Stimulated activated CD4-positive, alpha-beta T cell treated with anti-CD3 and anti-CD28 coated beads, Interleukin-1b, Interleukin-23, amount 100 ng/mL, for 1 hour (primary cell): ENCODE results near the gene TLR6.

ENCODE experiments used
- DNase-seq, 2 donors: peaks; one replicate each; pipeline ENCODE4 v3.0.0-alpha.2; 2020; ENCODE audit warnings: low read depth in 2 of 2

The TLR6 gene

GRCh38 chr4:38856524-38857337 lies at the start of gene TLR6:
TSS of gene TLR6 (minus strand) at chr4:38856817. CDS start at chr4:38829473, 27,344 bp downstream.
- DNase-seq, result peak; percentile 30 to 44

- DNase-seq, result no peak
Observed at GRCh38 chr4:38905652-38906385, 49.2 kb upstream of the TLR6 start.

- DNase-seq, result no peak
Observed at GRCh38 chr4:38904682-38905081, 48.1 kb upstream of the TLR6 start.

GRCh38 chr4:38904090-38904666 lies 47.6 kb upstream of the TLR6 start:
- no peak for DNase-seq

GRCh38 chr4:38902695-38903094 lies 46.1 kb upstream of the TLR6 start:
- DNase-seq, result no peak

- DNase-seq, result no peak
Observed at GRCh38 chr4:38902221-38902620, 45.6 kb upstream of the TLR6 start.

GRCh38 chr4:38898245-38898644 lies 41.6 kb upstream of the TLR6 start:
- no peak for DNase-seq

- DNase-seq, result no peak
Observed at GRCh38 chr4:38896940-38897339, 40.3 kb upstream of the TLR6 start.

- no peak for DNase-seq
Observed at GRCh38 chr4:38894322-38894982, 37.8 kb upstream of the TLR6 start.

- DNase-seq, result no peak
Observed at GRCh38 chr4:38891051-38891983, 34.7 kb upstream of the TLR6 start.

- DNase-seq, result no peak
Observed at GRCh38 chr4:38889143-38889542, 32.5 kb upstream of the TLR6 start.

GRCh38 chr4:38884254-38884653 lies 27.6 kb upstream of the TLR6 start:
- no peak for DNase-seq

GRCh38 chr4:38876636-38877035 lies 20.0 kb upstream of the TLR6 start:
- DNase-seq, result no peak

- DNase-seq, result no peak
Observed at GRCh38 chr4:38873290-38873944, 16.8 kb upstream of the TLR6 start.

- no peak for DNase-seq
Observed at GRCh38 chr4:38872620-38873019, 16.0 kb upstream of the TLR6 start.

- DNase-seq, result no peak
Observed at GRCh38 chr4:38871593-38871992, 15.0 kb upstream of the TLR6 start.

GRCh38 chr4:38870098-38870808 lies 13.6 kb upstream of the TLR6 start:
- DNase-seq, result no peak

- DNase-seq, result no peak
Observed at GRCh38 chr4:38869511-38869910, 12.9 kb upstream of the TLR6 start.

GRCh38 chr4:38868059-38868960 lies 11.7 kb upstream of the TLR6 start:
- DNase-seq, result no peak
